Measurements from ENCODE around the gene TRAF5.
"Not testable (repeated sequence)": the region's sequence is repeated elsewhere in the genome, so short reads cannot be mapped to it uniquely, and the experiment has no call there.

Gene TRAF5

DNA sequence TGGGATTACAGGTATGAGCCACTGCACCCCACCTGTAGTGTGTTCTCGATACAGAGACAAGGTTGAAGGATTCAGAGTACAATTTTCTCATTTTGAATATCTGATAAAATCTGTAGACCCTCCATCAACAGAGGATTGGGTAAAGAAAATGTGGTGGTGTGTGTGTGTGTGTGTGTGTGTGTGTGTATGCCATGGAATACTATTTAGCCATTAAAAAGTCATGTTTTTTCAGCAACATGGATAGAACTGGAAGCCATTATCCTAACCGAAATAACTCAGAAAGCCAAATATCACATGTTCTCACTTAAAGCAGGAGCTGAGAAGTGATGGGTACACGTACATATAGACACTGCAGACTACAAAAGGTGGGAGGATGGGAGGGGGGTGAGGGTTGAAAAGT lies 57.9 kb downstream of the TRAF5 start:
- no peak for DNase-seq
- no peak overlapping the region for H3K4me3 ChIP-seq (ENCODE audit: low read depth in 1 of 2, low read length in 2 of 2)
- no peak overlapping the region for H2AFZ ChIP-seq (ENCODE audit: low read depth, low read length)
- H3K79me2 ChIP-seq (ENCODE audit: insufficient read depth, low read length), result no peaks in the 10 kb centered on the region
- no peak for ATAC-seq (ENCODE audit: insufficient read depth, low read depth)
- H3K9ac ChIP-seq (ENCODE audit: low read depth, low read length), result no peak overlapping the region
- H3K4me2 ChIP-seq (ENCODE audit: insufficient read depth, low read length), result no peak overlapping the region
- TF ChIP-seq CTCF (IDR thresholded peaks at IDR 0.05; ENCODE audit: borderline replicate concordance, extremely low read depth, low read length, poor library complexity, severe bottlenecking), result no peak
- no peak for TF ChIP-seq EZH2 (IDR thresholded peaks at IDR 0.05; ENCODE audit: borderline replicate concordance, low read depth, low read length, severe bottlenecking)
- H3K36me3 ChIP-seq (ENCODE audit: insufficient read depth, low read length), result no peaks in the 10 kb centered on the region
- no peaks in the 10 kb centered on the region for H3K9me3 ChIP-seq (ENCODE audit: insufficient read depth, low read length, severe bottlenecking)
- H3K4me1 ChIP-seq (ENCODE audit: insufficient read depth, low read length), result no peaks in the 10 kb centered on the region
- H4K20me1 ChIP-seq (ENCODE audit: insufficient read depth, low read length), result no peaks in the 10 kb centered on the region
- no peak overlapping the region for H3K27ac ChIP-seq (ENCODE audit: low read length)
- peaks cover 16% of the 10 kb centered on the region for H3K27me3 ChIP-seq (ENCODE audit: insufficient read depth, low read length, poor library complexity)

GRCh38 chr1:211386921-211387320 lies 60.3 kb downstream of the TRAF5 start:
- H3K9me3 ChIP-seq (ENCODE audit: insufficient read depth, low read length, severe bottlenecking), result no peaks in the 10 kb centered on the region
- peaks cover 19% of the 10 kb centered on the region for H3K27me3 ChIP-seq (ENCODE audit: insufficient read depth, low read length, poor library complexity)
- no peak overlapping the region for H3K27ac ChIP-seq (ENCODE audit: low read length)
- no peaks in the 10 kb centered on the region for H3K79me2 ChIP-seq (ENCODE audit: insufficient read depth, low read length)
- no peaks in the 10 kb centered on the region for H4K20me1 ChIP-seq (ENCODE audit: insufficient read depth, low read length)
- no peak for TF ChIP-seq EZH2 (IDR thresholded peaks at IDR 0.05; ENCODE audit: borderline replicate concordance, low read depth, low read length, severe bottlenecking)
- no peak for TF ChIP-seq CTCF (IDR thresholded peaks at IDR 0.05; ENCODE audit: borderline replicate concordance, extremely low read depth, low read length, poor library complexity, severe bottlenecking)
- H3K4me3 ChIP-seq (ENCODE audit: low read depth in 1 of 2, low read length in 2 of 2), result no peak overlapping the region
- H3K4me2 ChIP-seq (ENCODE audit: insufficient read depth, low read length), result no peak overlapping the region
- no peaks in the 10 kb centered on the region for H3K4me1 ChIP-seq (ENCODE audit: insufficient read depth, low read length)
- no peak for ATAC-seq (ENCODE audit: insufficient read depth, low read depth)
- no peaks in the 10 kb centered on the region for H3K36me3 ChIP-seq (ENCODE audit: insufficient read depth, low read length)
- no peak for DNase-seq
- H2AFZ ChIP-seq (ENCODE audit: low read depth, low read length), result no peak overlapping the region
- no peak overlapping the region for H3K9ac ChIP-seq (ENCODE audit: low read depth, low read length)

DNA sequence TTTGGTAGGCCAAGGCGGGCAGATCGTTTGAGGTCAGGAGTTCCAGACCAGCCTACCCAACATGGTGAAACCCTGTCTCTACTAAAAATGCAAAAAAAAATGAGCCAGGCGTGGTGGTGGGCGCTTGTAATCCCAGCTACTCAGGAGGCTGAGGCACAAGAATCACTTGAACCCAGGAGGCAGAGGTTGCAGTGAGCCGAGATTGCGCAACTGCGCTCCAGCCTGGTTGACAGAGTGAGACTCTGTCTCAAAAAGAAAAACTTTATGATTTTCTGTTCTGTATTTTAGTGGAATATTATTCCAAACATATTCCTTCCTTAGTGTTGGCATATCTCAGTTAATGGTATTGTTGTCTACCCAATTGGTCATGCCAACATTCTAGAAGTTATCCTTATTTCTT lies 64.2 kb downstream of the TRAF5 start:
- not testable (repeated sequence) for H3K4me3 ChIP-seq (ENCODE audit: low read depth in 1 of 2, low read length in 2 of 2)

DNA sequence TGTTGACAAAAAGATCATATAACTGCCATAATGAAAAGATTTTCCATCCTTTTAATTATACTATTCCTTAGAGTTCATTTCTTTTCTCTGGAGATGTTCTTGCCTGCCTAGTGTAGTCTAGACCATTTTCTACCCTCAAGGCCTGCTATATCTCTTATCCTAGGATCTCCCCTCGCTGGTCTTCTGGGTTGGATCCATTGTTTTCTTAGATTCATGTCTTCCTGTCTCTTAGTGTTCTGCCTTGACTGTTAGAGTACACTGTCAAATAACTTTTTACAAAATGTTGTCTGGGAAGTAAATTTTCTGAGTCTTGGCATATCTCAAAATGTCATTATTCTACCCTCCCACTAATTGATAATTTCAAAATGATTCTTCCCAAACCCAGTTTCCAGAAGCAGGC lies 66.6 kb downstream of the TRAF5 start:
- no peak overlapping the region for H3K27ac ChIP-seq (ENCODE audit: low read length)
- H2AFZ ChIP-seq (ENCODE audit: low read depth, low read length), result no peak overlapping the region
- ATAC-seq (ENCODE audit: insufficient read depth, low read depth) (no peak), DNase-seq (no peak)
- H3K9ac ChIP-seq (ENCODE audit: low read depth, low read length), result no peak overlapping the region
- no peaks in the 10 kb centered on the region for H4K20me1 ChIP-seq (ENCODE audit: insufficient read depth, low read length)
- no peaks in the 10 kb centered on the region for H3K36me3 ChIP-seq (ENCODE audit: insufficient read depth, low read length)
- peaks cover 16% of the 10 kb centered on the region for H3K27me3 ChIP-seq (ENCODE audit: insufficient read depth, low read length, poor library complexity)
- no peak for TF ChIP-seq EZH2 (IDR thresholded peaks at IDR 0.05; ENCODE audit: borderline replicate concordance, low read depth, low read length, severe bottlenecking)
- no peak for TF ChIP-seq CTCF (IDR thresholded peaks at IDR 0.05; ENCODE audit: borderline replicate concordance, extremely low read depth, low read length, poor library complexity, severe bottlenecking)
- H3K79me2 ChIP-seq (ENCODE audit: insufficient read depth, low read length), result no peaks in the 10 kb centered on the region
- H3K4me3 ChIP-seq (ENCODE audit: low read depth in 1 of 2, low read length in 2 of 2), result no peak overlapping the region
- no peaks in the 10 kb centered on the region for H3K9me3 ChIP-seq (ENCODE audit: insufficient read depth, low read length, severe bottlenecking)
- no peak overlapping the region for H3K4me2 ChIP-seq (ENCODE audit: insufficient read depth, low read length)
- no peaks in the 10 kb centered on the region for H3K4me1 ChIP-seq (ENCODE audit: insufficient read depth, low read length)

More for the DNA sequence above, 64.2 kb downstream of the TRAF5 start:
- not testable (repeated sequence) for H3K4me1 ChIP-seq (ENCODE audit: insufficient read depth, low read length); H2AFZ ChIP-seq (ENCODE audit: low read depth, low read length); H3K9ac ChIP-seq (ENCODE audit: low read depth, low read length); H3K4me2 ChIP-seq (ENCODE audit: insufficient read depth, low read length); H3K9me3 ChIP-seq (ENCODE audit: insufficient read depth, low read length, severe bottlenecking); H3K36me3 ChIP-seq (ENCODE audit: insufficient read depth, low read length); H4K20me1 ChIP-seq (ENCODE audit: insufficient read depth, low read length); H3K27ac ChIP-seq (ENCODE audit: low read length); DNase-seq; H3K79me2 ChIP-seq (ENCODE audit: insufficient read depth, low read length); ATAC-seq (ENCODE audit: insufficient read depth, low read depth)
- peaks cover 18% of the 10 kb centered on the region for H3K27me3 ChIP-seq (ENCODE audit: insufficient read depth, low read length, poor library complexity)

- H3K79me2 ChIP-seq (ENCODE audit: insufficient read depth, low read length); H4K20me1 ChIP-seq (ENCODE audit: insufficient read depth, low read length); H3K36me3 ChIP-seq (ENCODE audit: insufficient read depth, low read length); H3K9ac ChIP-seq (ENCODE audit: low read depth, low read length); H2AFZ ChIP-seq (ENCODE audit: low read depth, low read length); H3K4me2 ChIP-seq (ENCODE audit: insufficient read depth, low read length); ATAC-seq (ENCODE audit: insufficient read depth, low read depth); H3K27me3 ChIP-seq (ENCODE audit: insufficient read depth, low read length, poor library complexity); H3K4me3 ChIP-seq (ENCODE audit: low read depth in 1 of 2, low read length in 2 of 2); H3K4me1 ChIP-seq (ENCODE audit: insufficient read depth, low read length); H3K27ac ChIP-seq (ENCODE audit: low read length); DNase-seq; H3K9me3 ChIP-seq (ENCODE audit: insufficient read depth, low read length, severe bottlenecking): not testable (repeated sequence)
Observed at GRCh38 chr1:211398266-211398930, 71.8 kb downstream of the TRAF5 start.

DNA sequence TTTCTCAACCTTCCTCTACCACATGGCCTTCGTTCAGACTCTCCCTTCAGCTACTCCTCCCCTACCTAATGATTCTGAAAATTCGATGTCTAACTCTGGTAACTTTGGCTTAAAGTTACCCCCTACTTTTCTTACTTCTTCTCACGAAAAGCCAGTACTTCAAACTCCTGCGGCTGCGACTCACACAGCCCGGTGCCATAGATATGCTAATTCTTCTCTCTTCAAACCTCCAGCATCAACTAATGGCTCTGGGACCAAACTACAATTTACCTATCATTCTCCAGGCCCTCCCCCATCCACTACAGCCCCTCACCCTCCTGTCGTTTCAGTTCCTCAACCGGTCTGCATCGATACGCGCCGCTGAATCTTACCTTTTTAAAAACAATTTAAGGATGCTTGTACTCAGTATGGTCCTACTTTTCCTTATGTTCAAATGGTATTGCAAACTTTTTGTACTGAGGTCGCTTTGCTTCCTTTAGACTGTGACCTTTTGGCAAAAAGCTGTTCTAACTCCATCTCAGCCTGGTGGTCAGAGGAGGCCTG lies 73.3 kb downstream of the TRAF5 start:
- H3K4me2 ChIP-seq (ENCODE audit: insufficient read depth, low read length), result not testable (repeated sequence)

More for the DNA sequence above, 73.3 kb downstream of the TRAF5 start:
- H3K4me3 ChIP-seq (ENCODE audit: low read depth in 1 of 2, low read length in 2 of 2); H3K9me3 ChIP-seq (ENCODE audit: insufficient read depth, low read length, severe bottlenecking); DNase-seq; H3K79me2 ChIP-seq (ENCODE audit: insufficient read depth, low read length); H2AFZ ChIP-seq (ENCODE audit: low read depth, low read length); H3K9ac ChIP-seq (ENCODE audit: low read depth, low read length); H3K4me1 ChIP-seq (ENCODE audit: insufficient read depth, low read length); ATAC-seq (ENCODE audit: insufficient read depth, low read depth); H3K27ac ChIP-seq (ENCODE audit: low read length); H3K27me3 ChIP-seq (ENCODE audit: insufficient read depth, low read length, poor library complexity); H4K20me1 ChIP-seq (ENCODE audit: insufficient read depth, low read length); H3K36me3 ChIP-seq (ENCODE audit: insufficient read depth, low read length): not testable (repeated sequence)
